ENCODE results near the gene RDM1. TPM values are rescaled to one million over a fixed set of nuclear protein-coding genes. Genes with fewer than 3 reads are reported as not detected.

RDM1 gene
- total and polyA plus RNA-seq, 12 donors: 0.48 to 1.1 TPM; not detected in 10

- intact Hi-C loops (cut with DNase I): no loop called here
- Histone ChIP-seq H3K27ac (peak overlapping the region in 1 of 5 donors; percentile 64), H3K36me3 (replicated peaks in 1 of 2) (no peaks in the 10 kb centered on the region), H3K4me3 (no peak overlapping the region), H3K9me3 (replicated peaks in 1 of 3) (no peaks in the 10 kb centered on the region), H3K4me1 (replicated peaks in 1 of 2) (peaks cover 3 to 12% of the 10 kb centered on the region in 2 donors), H3K27me3 (no peaks in the 10 kb centered on the region)
- no peak for TF ChIP-seq POLR2A (IDR thresholded peaks at IDR 0.05)
- no peak for TF ChIP-seq CTCF (IDR thresholded peaks at IDR 0.05)
- peak in 3 of 7 donors; percentile 22 to 37 (median 25) for DNase-seq
These were observed 2.0 kb upstream of the RDM1 start for GRCh38 chr17:35932586-35932985.

- Histone ChIP-seq H3K36me3 (replicated peaks in 1 of 2) (no peaks in the 10 kb centered on the region), H3K4me3 (no peak overlapping the region), H3K27me3 (no peaks in the 10 kb centered on the region), H3K4me1 (replicated peaks in 1 of 2) (peaks cover 3 to 12% of the 10 kb centered on the region in 2 donors), H3K9me3 (replicated peaks in 1 of 3) (no peaks in the 10 kb centered on the region), H3K27ac (peak overlapping the region in 1 of 5 donors; percentile 64)
- intact Hi-C loops (cut with DNase I): no loop called here
- 73 to 82% (median 80%) methylated on average over 5 to 6 of the region's 6 CpGs for WGBS, 4 donors
- TF ChIP-seq POLR2A (IDR thresholded peaks at IDR 0.05): no peak
- DNase-seq: peak in 6 of 7 donors; percentile 20 to 63 (median 34)
These were observed 1.3 kb upstream of the RDM1 start for GRCh38 chr17:35931794-35932425.

GRCh38 chr17:35927714-35928113 lies 2.9 kb downstream of the RDM1 start:
- Histone ChIP-seq H3K27me3 (no peaks in the 10 kb centered on the region), H3K4me1 (replicated peaks in 1 of 2) (peaks cover 3 to 12% of the 10 kb centered on the region in 2 donors), H3K9me3 (replicated peaks in 1 of 3) (no peaks in the 10 kb centered on the region), H3K27ac (no peak overlapping the region), H3K4me3 (no peak overlapping the region), H3K36me3 (replicated peaks in 1 of 2) (no peaks in the 10 kb centered on the region)
- DNase-seq: no peak
- TF ChIP-seq POLR2A (IDR thresholded peaks at IDR 0.05) (no peak), CTCF (IDR thresholded peaks at IDR 0.05) (no peak)
- intact Hi-C loops (cut with DNase I): no loop called here

GRCh38 chr17:35923609-35924114 lies 6.9 kb downstream of the RDM1 start:
- Histone ChIP-seq H3K36me3 (replicated peaks in 1 of 2) (no peaks in the 10 kb centered on the region), H3K4me1 (replicated peaks in 1 of 2) (no peaks in the 10 kb centered on the region), H3K27me3 (no peaks in the 10 kb centered on the region), H3K4me3 (no peak overlapping the region), H3K9me3 (replicated peaks in 1 of 3) (no peaks in the 10 kb centered on the region), H3K27ac (no peak overlapping the region)
- no peak for DNase-seq
- intact Hi-C loops (cut with DNase I): no loop called here
- WGBS, 4 donors: 93 to 100% (median 98%) methylated on average over 6 of the region's 6 CpGs
- no peak for TF ChIP-seq POLR2A (IDR thresholded peaks at IDR 0.05)

- intact Hi-C loops (cut with DNase I): no loop called here
- no peaks in the 10 kb centered on the region for H3K9me3 ChIP-seq (replicated peaks in 1 of 3)
- no peaks in the 10 kb centered on the region for H3K36me3 ChIP-seq (replicated peaks in 1 of 2)
- no peak overlapping the region for H3K4me3 ChIP-seq
- H3K27me3 ChIP-seq: no peaks in the 10 kb centered on the region
- no peak for DNase-seq
- H3K4me1 ChIP-seq (replicated peaks in 1 of 2): no peaks in the 10 kb centered on the region
- WGBS, 4 donors: 87 to 97% (median 91%) methylated on average over 1 of the region's 1 CpG
- TF ChIP-seq CTCF (IDR thresholded peaks at IDR 0.05) (no peak), POLR2A (IDR thresholded peaks at IDR 0.05) (no peak)
- no peak overlapping the region for H3K27ac ChIP-seq
These were observed 10.3 kb downstream of the RDM1 start for GRCh38 chr17:35920229-35920628.
